ENCODE data around the gene ZFHX3.

GRCh38 chr16:73040735-73041402 is 7.1 kb downstream of the ZFHX3 start:
- TF ChIP-seq CTCF (IDR thresholded peaks at IDR 0.05 in 8 of 11, conservative IDR thresholded peaks at IDR 0.05 in 3 of 11) (no peak), POLR2A (IDR thresholded peaks at IDR 0.05) (no peak)
